GM21515 (cell line): ENCODE measurements around the gene PALLD.
A peak's percentile ranks its signal among the peaks of the same experiment; 100 is the strongest.
"Not testable (repeated sequence)": the region's sequence is repeated elsewhere in the genome, so short reads cannot be mapped to it uniquely, and the experiment has no call there.

Source experiments
- ATAC-seq: cut with Tn5 transposase; IDR thresholded peaks from one replicate; pipeline ENCODE4 v1.9.1; 2021; ENCODE audit not compliant: unreplicated experiment

PALLD gene

DNA sequence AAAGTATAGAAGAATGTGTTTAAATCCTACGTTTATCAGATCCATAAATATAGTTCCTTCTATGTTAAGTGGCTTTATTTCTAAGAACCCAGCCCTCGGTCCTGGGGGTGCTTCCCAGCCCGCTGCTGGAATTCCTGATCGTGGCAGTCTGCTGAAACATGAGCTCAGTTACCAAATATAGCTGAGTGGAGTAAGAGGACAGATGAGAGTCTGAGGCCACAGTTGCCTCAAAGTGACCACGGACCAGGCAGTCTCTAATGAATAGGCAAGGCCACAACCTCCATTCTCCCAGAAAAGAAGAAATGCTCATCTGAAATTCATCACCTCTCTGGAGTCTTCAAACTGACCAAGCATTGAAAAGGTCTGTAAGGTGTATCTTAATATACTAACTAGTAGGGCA lies at the start of gene PALLD:
PALLD (plus strand) TSS at position 219 of the 400 bp plus-strand sequence.
- ATAC-seq = no peak

DNA sequence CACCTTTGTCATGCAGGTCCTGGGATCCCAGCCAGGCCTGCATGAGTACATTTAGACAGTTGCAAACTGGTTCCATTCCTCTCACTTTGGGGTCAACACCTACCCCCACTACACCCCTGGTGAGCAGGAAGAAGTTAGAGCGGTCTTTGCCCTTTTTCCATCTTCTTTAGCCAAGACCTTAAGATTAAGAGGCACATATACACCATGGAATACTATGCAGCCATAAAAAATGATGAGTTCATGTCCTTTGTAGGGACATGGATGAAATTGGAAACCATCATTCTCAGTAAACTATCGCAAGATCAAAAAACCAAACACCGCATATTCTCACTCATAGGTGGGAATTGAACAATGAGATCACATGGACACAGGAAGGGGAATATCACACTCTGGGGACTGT lies 47.8 kb upstream of the PALLD start:
- not testable (repeated sequence) for ATAC-seq

DNA sequence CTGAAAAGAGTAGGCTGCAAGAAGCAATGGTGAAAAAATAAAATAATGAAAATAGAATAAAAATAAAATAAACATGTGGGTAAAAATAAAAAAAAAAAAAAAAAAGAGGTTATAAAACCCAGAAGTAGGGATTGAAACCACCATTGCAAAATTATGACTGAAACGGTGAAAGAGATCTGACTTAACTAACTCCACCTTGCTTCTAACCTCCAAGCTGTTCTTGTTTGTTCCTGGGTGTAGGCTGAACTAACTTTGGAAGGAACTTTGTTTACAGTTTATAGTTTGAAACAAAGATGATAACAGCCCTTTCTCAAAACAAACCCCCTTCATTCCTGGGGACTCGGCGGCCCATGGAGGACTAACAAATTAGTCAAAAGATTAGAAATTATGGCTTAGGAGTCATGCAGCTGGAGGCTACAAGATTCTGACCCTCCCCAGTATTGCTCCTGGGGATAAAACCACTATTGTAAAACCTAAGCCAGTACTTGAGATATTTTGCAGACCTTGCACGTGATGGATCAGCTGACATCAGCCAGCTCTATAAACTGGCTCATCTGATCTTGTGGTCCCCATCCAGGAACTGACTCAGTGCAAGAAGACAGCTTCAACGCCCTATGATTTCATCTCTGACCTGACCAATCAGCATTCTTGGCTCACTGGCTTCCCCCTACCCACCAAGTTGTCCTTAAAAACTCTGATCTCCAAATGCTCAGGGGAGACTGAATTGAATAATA lies 47.0 kb upstream of the PALLD start:
- ATAC-seq = no peak

DNA sequence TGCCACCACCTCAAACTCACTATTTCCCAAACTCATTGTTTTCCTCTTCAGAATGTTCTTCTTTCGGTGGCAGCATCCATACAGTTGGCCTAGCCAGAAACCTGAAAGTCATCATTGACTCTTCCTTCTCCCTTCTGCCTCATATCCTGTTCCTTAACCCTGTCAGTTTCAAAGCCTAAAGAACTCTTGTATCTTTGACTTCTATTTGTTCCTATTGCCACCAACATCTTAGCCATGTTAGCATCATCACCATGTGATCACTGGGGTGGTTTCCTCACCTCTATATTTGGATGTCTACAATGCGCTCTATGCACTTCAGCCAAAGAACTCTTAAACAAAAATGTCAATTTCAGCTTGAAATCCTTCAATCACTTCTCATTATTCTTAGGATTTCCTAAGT lies 45.5 kb upstream of the PALLD start:
- ATAC-seq = no peak

DNA sequence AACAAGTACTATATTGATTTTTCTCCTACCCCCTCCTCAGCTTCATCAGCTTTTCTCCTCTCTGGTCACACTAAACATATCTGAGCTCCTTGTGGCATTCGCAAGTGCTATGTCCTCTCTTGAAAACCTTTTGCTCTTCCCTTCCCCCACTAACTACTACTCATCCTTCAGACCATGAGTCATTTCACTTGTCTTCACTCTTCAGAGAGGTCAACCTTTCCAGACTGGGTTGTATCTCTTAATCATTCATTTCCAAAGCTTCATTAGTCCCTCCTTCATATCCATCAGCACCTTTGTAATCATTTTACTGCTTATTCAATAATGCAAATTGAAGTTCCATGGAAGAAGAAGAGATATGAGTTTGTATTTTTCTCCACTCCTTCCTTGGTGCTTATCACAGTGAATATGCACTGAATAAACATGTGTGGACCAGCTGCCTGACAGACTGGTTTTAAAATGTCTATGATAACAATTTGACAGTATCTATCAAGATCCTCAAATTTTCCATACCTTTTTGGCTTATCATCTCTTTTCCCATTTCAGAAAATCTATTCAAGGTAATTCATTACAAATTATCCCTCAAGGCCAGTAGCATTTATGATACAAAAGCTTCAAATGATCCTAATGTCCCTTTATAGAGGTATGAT lies 45.0 kb upstream of the PALLD start:
- ATAC-seq = no peak

DNA sequence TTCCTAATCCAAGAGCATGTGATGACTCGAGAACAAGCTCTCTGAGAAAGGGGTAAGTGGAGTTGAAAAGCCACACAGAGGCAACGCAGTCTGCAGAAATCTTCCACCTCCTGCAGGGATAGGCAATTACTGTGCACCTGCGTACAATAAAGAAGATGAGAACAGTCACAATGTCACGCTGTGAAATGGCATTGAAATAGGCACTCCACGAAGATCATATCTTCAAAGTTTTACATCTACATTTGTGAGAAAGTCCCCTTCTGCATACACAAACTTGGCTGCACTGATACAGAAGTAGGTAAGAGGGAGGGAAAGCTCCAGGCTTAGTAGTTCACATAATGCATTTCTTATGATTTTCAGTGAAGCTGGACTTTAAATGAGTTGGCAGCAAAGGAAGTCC lies 43.7 kb upstream of the PALLD start:
- ATAC-seq = no peak

DNA sequence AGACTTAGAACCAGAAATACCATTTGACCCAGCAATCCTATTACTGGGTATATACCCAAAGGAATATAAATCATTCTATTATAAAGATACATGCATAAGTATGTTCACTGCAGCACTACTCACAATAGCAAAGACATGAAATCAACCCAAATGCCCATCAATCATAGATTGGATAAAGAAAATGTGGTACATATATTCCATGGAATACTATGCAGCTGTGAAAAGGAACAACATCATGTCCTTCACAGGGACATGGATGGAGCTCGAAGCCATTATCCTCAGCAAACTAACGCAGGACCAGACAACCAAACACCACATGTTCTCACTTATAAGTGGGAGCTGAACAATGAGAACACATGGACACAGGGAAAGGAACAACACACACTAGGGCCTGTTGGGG lies 38.6 kb upstream of the PALLD start:
- ATAC-seq = not testable (repeated sequence)

DNA sequence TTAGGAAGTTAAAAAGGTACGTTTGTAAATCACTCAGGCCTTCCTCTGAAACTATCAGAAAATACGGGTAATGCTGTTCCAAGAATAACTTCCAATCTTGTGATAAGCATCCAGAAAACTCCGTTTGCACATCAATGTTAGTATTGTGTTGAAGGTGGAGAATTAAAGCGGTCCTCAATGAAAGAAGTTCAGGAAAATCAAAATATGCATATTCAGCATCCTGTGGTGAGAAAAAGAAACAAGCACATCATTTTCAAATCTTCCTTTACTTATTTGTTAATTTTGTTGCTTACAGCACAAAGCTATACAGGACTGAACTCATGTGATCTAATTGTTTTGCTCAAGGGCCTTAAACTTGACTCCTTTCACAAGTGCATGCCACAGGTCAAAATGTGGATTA lies 35.0 kb upstream of the PALLD start:
- ATAC-seq = no peak

DNA sequence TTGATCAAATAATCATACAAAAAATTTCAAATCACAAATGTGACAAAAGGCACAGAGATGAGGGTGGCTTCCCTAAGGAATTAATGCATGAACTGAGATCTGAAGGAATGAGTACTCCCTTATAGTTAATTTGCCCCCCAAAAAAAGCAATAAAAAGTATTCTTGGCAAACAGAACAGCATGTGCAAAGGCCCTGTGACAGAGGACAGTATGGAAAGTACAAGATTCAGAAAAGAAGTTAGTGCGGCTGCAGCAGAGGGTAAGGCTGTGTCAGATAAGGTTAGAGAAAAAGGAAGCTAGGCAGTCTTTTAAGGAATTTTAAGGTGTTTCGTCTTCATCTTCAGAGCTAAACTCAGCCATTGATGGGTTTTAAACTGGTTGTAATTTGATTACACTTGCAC lies 23.9 kb upstream of the PALLD start:
- no peak for ATAC-seq

DNA sequence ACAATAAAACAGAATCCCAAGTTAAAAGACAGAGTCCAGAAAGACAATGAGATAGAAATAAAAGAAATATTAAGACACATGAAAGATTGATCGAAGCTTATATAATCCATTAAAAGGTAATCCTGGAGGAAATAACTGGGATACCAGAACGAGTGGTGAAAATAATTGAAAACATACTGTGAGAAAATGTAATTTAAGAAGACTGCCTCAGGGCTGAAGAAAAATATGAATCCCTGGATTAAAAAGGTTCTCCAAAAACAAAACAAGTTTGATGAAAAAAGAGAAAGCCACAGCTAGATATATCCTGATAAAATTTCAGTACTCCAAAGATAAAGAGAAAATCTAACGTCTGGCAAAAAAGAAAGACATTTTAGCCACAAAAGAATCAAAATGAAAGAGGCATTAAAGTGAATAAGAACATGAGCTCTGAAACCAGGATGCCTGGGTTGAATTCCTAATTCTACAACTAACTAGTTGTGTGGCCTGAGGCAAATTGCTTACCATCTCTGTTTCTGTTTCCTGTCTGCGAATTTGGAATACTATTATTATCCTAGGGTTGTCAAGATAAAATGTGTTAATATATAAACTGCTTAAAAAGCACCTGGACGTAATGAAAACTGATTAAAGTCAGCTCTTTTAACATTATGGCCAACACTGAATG lies 22.1 kb upstream of the PALLD start:
- ATAC-seq = no peak

DNA sequence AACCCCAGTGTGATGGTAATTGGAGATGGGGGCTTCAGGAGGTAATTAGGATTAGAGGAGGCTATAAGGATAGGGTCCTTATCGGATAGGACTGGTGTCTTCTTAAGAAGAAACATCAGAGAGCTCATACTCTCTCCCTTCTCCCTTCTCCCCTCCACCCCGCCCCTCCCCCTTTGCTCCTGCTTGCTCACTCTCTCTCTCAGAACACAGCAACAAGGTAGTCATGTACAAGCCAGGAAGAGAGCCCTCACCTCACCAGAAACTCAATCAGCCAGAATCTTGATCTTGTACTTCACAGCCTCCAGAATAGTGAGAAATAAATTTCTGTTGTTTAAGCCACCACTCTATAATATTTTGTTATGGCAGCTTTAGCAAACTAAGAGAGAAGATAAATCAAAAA lies 21.1 kb upstream of the PALLD start:
- ATAC-seq = no peak

DNA sequence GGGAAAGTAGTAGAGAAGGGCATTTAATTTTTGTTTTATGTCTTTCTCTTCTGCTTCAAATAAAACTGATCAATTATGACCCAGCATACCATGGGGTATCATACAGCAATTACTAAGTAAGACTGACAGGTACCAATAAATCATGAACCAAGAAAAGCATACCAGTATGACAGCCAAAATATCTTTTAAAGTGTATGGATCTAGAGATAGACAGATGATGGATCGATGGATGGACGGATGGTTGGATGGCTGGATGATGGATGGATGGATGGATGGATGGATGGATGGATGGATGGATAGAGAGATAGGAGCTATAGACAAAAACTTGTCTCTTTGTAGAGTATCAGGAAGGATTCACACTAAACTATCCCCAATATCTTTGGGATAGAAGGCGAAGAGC lies 18.0 kb upstream of the PALLD start:
- ATAC-seq = no peak

DNA sequence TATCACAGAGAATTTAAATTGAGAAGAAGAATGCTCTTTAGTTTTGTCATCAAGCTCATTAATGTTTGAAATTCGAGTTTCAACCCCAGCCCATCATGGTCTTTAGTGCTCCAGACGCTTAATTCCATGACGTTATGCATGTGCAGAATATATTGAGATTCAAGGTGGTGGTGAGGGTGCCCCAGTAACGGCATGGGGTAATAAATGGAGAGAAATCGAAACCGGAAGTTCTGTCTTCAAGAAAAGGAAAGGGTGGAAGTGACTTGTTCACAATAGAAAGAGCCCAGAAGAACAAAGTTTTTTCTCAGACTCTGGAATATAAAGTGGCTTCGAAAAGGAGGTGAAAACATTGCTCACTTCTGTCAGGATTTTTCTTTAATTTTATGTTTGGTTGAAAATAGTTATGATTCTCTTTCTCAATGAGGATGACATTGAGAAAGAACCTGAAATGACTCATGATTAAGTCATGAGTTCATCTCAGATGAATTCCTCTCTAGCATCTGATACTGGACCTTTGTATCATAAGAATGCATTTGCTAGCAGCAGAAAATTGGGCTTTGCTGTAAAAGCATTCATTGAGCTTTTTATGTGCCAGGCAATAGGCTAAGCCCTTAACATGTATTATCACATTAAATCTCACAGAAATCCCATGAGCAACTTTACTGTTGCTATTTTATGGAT lies 15.8 kb upstream of the PALLD start:
- ATAC-seq = peak; percentile 24

DNA sequence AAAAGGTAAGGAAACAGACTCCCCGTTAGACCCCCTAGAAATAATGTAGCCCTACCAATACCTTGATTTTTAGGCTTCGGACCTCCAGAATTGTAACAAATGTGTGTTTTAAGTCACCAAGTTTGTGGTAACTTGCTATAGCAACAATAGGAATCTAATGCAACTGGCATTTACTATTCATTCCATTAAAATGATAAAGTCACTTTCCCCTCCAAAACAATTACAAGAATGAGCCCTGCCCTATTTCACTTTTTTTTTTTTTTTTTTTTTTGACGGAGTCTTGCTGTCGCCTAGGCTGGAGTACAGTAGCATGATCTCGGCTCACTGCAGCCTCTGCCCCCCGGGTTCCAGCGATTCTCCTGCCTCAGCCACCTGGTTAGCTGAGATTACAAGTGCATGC lies 13.0 kb upstream of the PALLD start:
- no peak for ATAC-seq

DNA sequence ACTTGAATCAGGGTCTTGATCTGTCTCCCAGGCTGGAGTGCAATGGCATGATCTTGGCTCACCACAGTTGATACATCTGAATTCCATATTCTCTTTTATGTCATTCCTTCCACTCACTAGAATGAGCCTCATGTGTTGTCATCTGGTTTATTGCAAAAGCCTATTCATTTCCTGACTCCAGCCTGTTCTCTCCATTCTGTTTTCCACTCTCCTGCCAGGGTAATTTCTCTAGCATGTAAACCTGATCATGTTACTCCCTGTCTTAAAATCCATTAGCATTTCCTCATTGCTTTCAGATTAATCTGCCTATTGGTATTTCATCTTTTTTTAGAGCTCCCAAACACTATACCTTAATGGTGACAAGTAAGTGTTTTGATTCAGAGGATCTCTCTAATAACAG lies 12.2 kb upstream of the PALLD start:
- no peak for ATAC-seq

DNA sequence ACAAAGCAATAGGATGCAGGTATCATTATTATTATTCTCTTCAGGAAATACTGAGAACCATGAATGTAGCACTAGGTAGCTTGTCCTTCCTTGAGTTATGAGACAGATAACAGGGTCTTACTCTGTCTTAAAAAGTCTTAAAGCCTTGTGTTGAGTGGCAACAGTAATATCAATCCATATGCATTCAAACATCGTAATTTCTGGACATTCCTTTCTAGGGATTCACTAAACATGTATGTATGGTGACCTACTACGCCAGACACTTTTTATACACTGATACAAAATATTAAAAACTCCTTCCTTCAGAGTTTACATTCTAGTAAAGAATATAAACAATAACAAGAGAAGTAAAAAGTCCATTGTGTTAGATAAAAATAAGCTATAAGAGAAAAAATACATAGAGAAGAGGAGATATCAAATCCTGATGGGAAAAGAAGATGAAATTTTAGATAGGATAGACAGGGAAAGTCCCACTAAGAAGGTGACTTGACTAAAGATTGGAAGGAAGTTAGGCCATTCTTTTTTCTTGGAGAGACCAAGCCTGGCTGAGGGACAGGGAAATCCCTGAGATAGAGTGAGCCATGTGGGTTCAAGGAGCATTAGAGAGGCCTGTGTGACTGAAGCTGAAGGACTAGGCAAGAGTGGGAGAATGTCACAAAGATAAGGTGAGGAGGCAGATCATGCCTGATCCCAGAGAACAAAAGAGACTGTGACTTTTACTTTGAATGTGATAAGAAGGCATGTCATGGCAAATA lies 11.5 kb upstream of the PALLD start:
- ATAC-seq = no peak

DNA sequence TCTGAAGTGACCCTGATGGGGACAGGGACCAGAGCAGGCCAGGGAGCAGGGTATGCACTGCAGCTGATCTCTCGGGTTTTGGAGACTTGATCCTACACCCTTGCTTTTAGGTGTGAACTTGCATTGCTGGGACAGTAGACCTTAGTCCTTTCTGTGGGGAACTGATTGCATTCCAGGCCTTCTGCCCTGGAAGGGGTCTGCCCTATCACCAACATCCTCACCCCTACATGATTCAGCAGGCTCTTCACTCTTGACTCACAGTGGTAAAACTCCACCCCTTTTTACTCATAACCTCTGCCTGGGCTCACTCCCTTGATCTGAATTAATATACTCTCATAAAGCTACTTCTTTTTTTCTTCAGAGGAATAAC lies 10.0 kb upstream of the PALLD start:
- ATAC-seq = no peak

DNA sequence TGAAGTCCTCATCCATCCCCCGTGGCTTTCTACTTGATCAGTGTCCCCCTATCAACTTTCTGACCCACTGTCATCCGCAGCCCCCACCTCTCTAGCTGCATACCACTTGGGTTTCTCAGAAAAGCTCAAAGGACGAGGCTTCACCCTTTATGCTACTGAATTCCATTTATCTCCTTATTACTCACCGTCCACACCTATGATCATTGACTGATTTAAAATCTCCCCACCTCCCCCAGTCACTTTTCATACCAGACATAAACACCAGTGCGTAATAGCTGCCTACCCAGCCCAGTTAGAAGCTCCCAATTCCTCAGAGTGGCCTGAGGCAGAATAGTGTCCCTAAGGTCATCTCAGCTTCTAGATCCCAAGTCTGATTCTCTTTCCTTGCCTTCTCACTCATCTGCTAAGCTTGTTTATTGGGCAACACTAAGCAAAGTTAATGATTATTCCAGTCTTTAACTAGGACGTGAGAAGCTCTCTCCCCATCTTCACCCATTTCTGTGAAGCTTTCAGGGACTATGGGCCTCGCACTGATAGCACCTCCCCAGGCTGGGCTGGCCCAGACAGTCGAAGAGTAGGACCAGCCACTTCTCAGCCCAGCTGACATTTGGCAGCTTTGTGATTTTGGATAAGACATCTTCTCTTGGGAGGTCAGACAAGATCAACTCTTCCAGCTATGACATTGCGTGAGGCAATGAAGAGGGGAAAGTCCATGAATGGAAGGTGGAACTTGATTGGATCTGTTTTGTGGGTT lies 9.4 kb upstream of the PALLD start:
- no peak for ATAC-seq

DNA sequence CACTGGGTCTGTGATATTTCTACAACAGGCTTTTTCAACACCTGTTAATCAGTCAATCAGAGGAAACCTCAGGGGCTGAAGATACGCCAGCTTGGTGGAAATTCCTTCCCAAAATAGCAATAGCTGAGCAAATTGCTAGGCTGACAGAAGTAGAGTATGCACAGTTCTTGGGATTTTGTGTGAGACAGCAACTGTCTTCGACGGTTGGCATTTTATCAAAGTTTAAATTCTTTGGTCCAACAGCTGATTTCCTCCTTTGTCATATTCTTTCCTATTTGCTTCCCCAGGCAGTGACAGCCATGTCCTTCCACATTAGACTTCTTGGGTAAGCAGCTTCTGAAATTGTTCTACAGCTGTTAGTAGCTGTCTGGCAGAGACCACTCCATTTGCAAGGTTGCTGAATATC lies 8.0 kb upstream of the PALLD start:
- no peak for ATAC-seq

DNA sequence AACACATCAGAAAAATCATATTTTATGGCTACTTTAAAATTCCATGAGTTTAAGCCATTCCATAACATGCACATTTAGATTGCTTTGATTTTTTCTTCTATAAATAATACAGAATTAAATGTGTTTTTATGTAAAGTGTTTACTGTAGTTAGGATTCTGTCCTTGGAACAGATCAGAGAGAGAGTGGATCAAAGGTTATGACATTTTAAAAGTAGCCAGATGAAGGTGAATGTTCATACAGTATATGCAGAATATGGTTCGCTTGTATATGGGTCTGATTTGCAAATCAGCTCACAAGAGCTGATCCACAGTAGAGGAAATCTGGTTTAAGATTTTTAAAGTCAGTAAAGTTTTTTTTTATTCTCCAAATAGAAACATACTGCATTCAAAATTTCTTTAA lies 7.2 kb upstream of the PALLD start:
- no peak for ATAC-seq
